ENCODE data around the gene CEMIP2.
"Not testable (repeated sequence)": the region's sequence is repeated elsewhere in the genome, so short reads cannot be mapped to it uniquely, and the experiment has no call there.

CEMIP2 gene

GRCh38 chr9:71768388-71769174 is at the start of gene CEMIP2:
CEMIP2 (minus strand) TSS chr9:71768513; CDS start chr9:71750373, 18,140 bp downstream.
- in situ Hi-C loops (cut with HindIII; ENCODE audit: low sequenced_read_pairs), result no loop called here

- in situ Hi-C loops (cut with HindIII; ENCODE audit: low sequenced_read_pairs), result no loop called here
These were observed 48.7 kb upstream of the CEMIP2 start for GRCh38 chr9:71816916-71817451.

GRCh38 chr9:71814815-71815214 is 46.5 kb upstream of the CEMIP2 start:
- in situ Hi-C loops (cut with HindIII; ENCODE audit: low sequenced_read_pairs), result no loop called here

- in situ Hi-C loops (cut with HindIII; ENCODE audit: low sequenced_read_pairs), result no loop called here
These were observed 45.9 kb upstream of the CEMIP2 start for GRCh38 chr9:71814226-71814625.

GRCh38 chr9:71812385-71812784 is 44.1 kb upstream of the CEMIP2 start:
- in situ Hi-C loops (cut with HindIII; ENCODE audit: low sequenced_read_pairs), result no loop called here

- in situ Hi-C loops (cut with HindIII; ENCODE audit: low sequenced_read_pairs), result no loop called here
These were observed 39.8 kb upstream of the CEMIP2 start for GRCh38 chr9:71808068-71808467.

GRCh38 chr9:71806901-71807307 is 38.6 kb upstream of the CEMIP2 start:
- in situ Hi-C loops (cut with HindIII; ENCODE audit: low sequenced_read_pairs), result no loop called here

GRCh38 chr9:71805096-71805495 is 36.8 kb upstream of the CEMIP2 start:
- in situ Hi-C loops (cut with HindIII; ENCODE audit: low sequenced_read_pairs), result not testable (repeated sequence)

- in situ Hi-C loops (cut with HindIII; ENCODE audit: low sequenced_read_pairs), result no loop called here
These were observed 33.5 kb upstream of the CEMIP2 start for GRCh38 chr9:71801826-71802225.

- in situ Hi-C loops (cut with HindIII; ENCODE audit: low sequenced_read_pairs), result loop anchor here (5.0 kb wide), 4 partner anchors 75 to 240 kb away; no protein-coding TSS in a partner anchor
These were observed 29.0 kb upstream of the CEMIP2 start for GRCh38 chr9:71797266-71797665.

GRCh38 chr9:71796100-71796767 is 27.9 kb upstream of the CEMIP2 start:
- in situ Hi-C loops (cut with HindIII; ENCODE audit: low sequenced_read_pairs), result loop anchor here (5.0 kb wide), 4 partner anchors 76 to 241 kb away; no protein-coding TSS in a partner anchor

GRCh38 chr9:71795097-71795813 is 26.9 kb upstream of the CEMIP2 start:
- in situ Hi-C loops (cut with HindIII; ENCODE audit: low sequenced_read_pairs), result loop anchor here (5.0 kb wide), 4 partner anchors 77 to 242 kb away; no protein-coding TSS in a partner anchor

GRCh38 chr9:71793386-71794105 is 25.2 kb upstream of the CEMIP2 start:
- in situ Hi-C loops (cut with HindIII; ENCODE audit: low sequenced_read_pairs), result no loop called here

- in situ Hi-C loops (cut with HindIII; ENCODE audit: low sequenced_read_pairs), result no loop called here
These were observed 23.6 kb upstream of the CEMIP2 start for GRCh38 chr9:71791875-71792274.

GRCh38 chr9:71790296-71790695 is 22.0 kb upstream of the CEMIP2 start:
- in situ Hi-C loops (cut with HindIII; ENCODE audit: low sequenced_read_pairs), result no loop called here

GRCh38 chr9:71783120-71783523 is 14.8 kb upstream of the CEMIP2 start:
- in situ Hi-C loops (cut with HindIII; ENCODE audit: low sequenced_read_pairs), result no loop called here

- in situ Hi-C loops (cut with HindIII; ENCODE audit: low sequenced_read_pairs), result no loop called here
These were observed 13.1 kb upstream of the CEMIP2 start for GRCh38 chr9:71781391-71781790.

GRCh38 chr9:71780953-71781352 is 12.6 kb upstream of the CEMIP2 start:
- in situ Hi-C loops (cut with HindIII; ENCODE audit: low sequenced_read_pairs), result no loop called here

GRCh38 chr9:71778085-71778484 is 9.8 kb upstream of the CEMIP2 start:
- in situ Hi-C loops (cut with HindIII; ENCODE audit: low sequenced_read_pairs), result no loop called here

GRCh38 chr9:71774920-71775319 is 6.6 kb upstream of the CEMIP2 start:
- in situ Hi-C loops (cut with HindIII; ENCODE audit: low sequenced_read_pairs), result no loop called here

Measured in endothelial cell of hepatic sinusoid (primary cell).